Mesenchymal stem cell (in vitro differentiated cells and primary cell): ENCODE results near the gene HPD.
"Not testable (repeated sequence)": the region's sequence is repeated elsewhere in the genome, so short reads cannot be mapped to it uniquely, and the experiment has no call there.

Source experiments
- DNase-seq: peaks from one replicate; pipeline ENCODE4 v3.0.0-alpha.2; 2013
- H2AFZ ChIP-seq: one replicate; pipeline ENCODE4 v1.6.1; 2013; ENCODE audit warnings: low read depth, mild to moderate bottlenecking, control low read depth, inconsistent platforms, low read length, moderate library complexity
- H2AK5ac ChIP-seq: 2 replicates; pipeline ENCODE4 v1.6.1; 2013; ENCODE audit warnings: low read length, moderate library complexity, mild to moderate bottlenecking, inconsistent platforms; ENCODE audit not compliant: severe bottlenecking
- H2BK120ac ChIP-seq: one replicate; pipeline ENCODE4 v1.6.1; 2013; ENCODE audit warnings: low read depth, mild to moderate bottlenecking, inconsistent platforms, low read length, moderate library complexity
- H2BK12ac ChIP-seq, 2 experiments: one replicate each; pipeline ENCODE4 v1.6.1; 2013; ENCODE audit warnings: inconsistent platforms in 2 of 2, low read length in 2 of 2, mild to moderate bottlenecking in 2 of 2, moderate library complexity in 2 of 2, control low read depth in 1 of 2
- H2BK15ac ChIP-seq: one replicate; pipeline ENCODE4 v1.6.1; 2013; ENCODE audit warnings: mild to moderate bottlenecking, low read depth, inconsistent platforms; ENCODE audit not compliant: poor library complexity, severe bottlenecking
- H2BK5ac ChIP-seq: 2 replicates; pipeline ENCODE4 v1.6.1; 2013; ENCODE audit warnings: low read depth, mild to moderate bottlenecking, low read length, control low read depth, inconsistent platforms; ENCODE audit not compliant: poor library complexity, severe bottlenecking
- H3K14ac ChIP-seq, 2 experiments: one replicate each; pipeline ENCODE4 v1.6.1; 2013; ENCODE audit warnings: inconsistent platforms in 2 of 2, low read length in 2 of 2, control low read depth in 1 of 2, mild to moderate bottlenecking in 1 of 2, moderate library complexity in 1 of 2
- H3K18ac ChIP-seq, 2 experiments: one replicate each; pipeline ENCODE4 v1.6.1; 2013; ENCODE audit warnings: inconsistent platforms in 2 of 2, low read length in 2 of 2, control low read depth in 1 of 2, low read depth in 1 of 2, mild to moderate bottlenecking in 1 of 2
- H3K23ac ChIP-seq, 2 experiments: one replicate each; pipeline ENCODE4 v1.6.1; 2013; ENCODE audit warnings: inconsistent platforms in 2 of 2, low read length in 2 of 2, mild to moderate bottlenecking in 2 of 2, moderate library complexity in 2 of 2, control low read depth in 1 of 2
- H3K27ac ChIP-seq: 2 replicates; pipeline ENCODE4 v1.5.1; 2013; ENCODE audit warnings: mild to moderate bottlenecking, moderate library complexity, low read length, control low read depth, inconsistent platforms; ENCODE audit not compliant: poor library complexity, severe bottlenecking
- H3K27me3 ChIP-seq, 2 experiments: 2 replicates each; pipeline versions ENCODE4 v1.6.1 to v1.7.0; 2013; ENCODE audit warnings: low read length in 2 of 2, mild to moderate bottlenecking in 2 of 2, moderate library complexity in 2 of 2, control low read depth in 1 of 2, inconsistent platforms in 1 of 2; ENCODE audit not compliant: control insufficient read depth in 1 of 2, insufficient read depth in 1 of 2
- H3K36me3 ChIP-seq, 2 experiments: 2 replicates each; pipeline versions ENCODE4 v1.6.1 to v1.7.0; 2013; ENCODE audit warnings: low read length in 2 of 2, control low read depth in 1 of 2, inconsistent platforms in 1 of 2, low read depth in 1 of 2, mild to moderate bottlenecking in 1 of 2; ENCODE audit not compliant: insufficient read depth in 2 of 2, control insufficient read depth in 1 of 2
- H3K4ac ChIP-seq, 2 experiments: one replicate each; pipeline ENCODE4 v1.6.1; 2013; ENCODE audit warnings: inconsistent platforms in 2 of 2, low read length in 2 of 2, mild to moderate bottlenecking in 2 of 2, moderate library complexity in 2 of 2, control low read depth in 1 of 2, low read depth in 1 of 2
- H3K4me1 ChIP-seq: 2 replicates; pipeline ENCODE4 v1.6.1; 2013; ENCODE audit warnings: low read depth, low read length, control low read depth; ENCODE audit not compliant: control insufficient read depth, insufficient read depth
- H3K4me2 ChIP-seq: 2 replicates; pipeline ENCODE4 v1.6.1; 2013; ENCODE audit warnings: low read length, mild to moderate bottlenecking, inconsistent platforms; ENCODE audit not compliant: poor library complexity, severe bottlenecking
- H3K4me3 ChIP-seq, 2 experiments: 2 replicates each; pipeline versions ENCODE4 v1.5.1 to v1.7.0; 2013; ENCODE audit warnings: low read length in 2 of 2, mild to moderate bottlenecking in 2 of 2, control low read depth in 1 of 2, low read depth in 1 of 2; ENCODE audit not compliant: insufficient read depth in 1 of 2
- H3K79me1 ChIP-seq: replicated peaks from 2 replicates; pipeline ENCODE4 v1.6.1; 2013; ENCODE audit warnings: mild to moderate bottlenecking, control low read depth, low read length, inconsistent platforms; ENCODE audit not compliant: poor library complexity, severe bottlenecking
- H3K9ac ChIP-seq: 2 replicates; pipeline ENCODE4 v1.7.0; 2013; ENCODE audit warnings: mild to moderate bottlenecking, low read length, moderate library complexity
- H3K9me3 ChIP-seq: 2 replicates; pipeline ENCODE4 v1.7.0; 2013; ENCODE audit warnings: mild to moderate bottlenecking, low read length; ENCODE audit not compliant: control insufficient read depth
- H4K8ac ChIP-seq: one replicate; pipeline ENCODE4 v1.6.1; 2013; ENCODE audit warnings: inconsistent platforms, mild to moderate bottlenecking, low read length, moderate library complexity
- H4K91ac ChIP-seq: one replicate; pipeline ENCODE4 v1.6.1; 2013; ENCODE audit warnings: mild to moderate bottlenecking, low read length, inconsistent platforms
- WGBS: methylation state at CpG from one replicate; pipeline ENCODE4 v1.1.7; 2013; ENCODE audit warnings: mixed read lengths; 5-methylcytosine and 5-hydroxymethylcytosine counted together

Gene HPD

GRCh38 chr12:121885129-121885528 lies 26.5 kb upstream of the HPD start:
- H2BK120ac ChIP-seq: not testable (repeated sequence)

DNA sequence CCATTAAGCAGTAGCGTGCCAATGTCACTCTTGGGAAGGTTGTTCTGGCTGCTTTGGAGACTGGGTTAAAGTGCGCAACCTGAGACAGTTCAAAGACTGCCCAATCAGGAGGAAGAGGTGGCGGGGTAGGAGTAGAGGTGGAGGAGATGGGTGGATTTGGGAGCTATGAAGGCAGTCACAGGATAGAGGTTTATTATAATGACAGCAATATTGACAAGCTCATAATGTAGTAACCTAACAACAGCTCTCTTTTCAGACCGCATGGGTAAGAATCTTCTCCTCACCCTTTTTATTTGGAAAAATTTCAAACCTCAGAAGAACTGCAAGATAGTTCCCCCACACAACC lies 24.6 kb upstream of the HPD start:
- Histone ChIP-seq H2BK15ac (no peak overlapping the region), H3K18ac (no peak overlapping the region), H3K36me3 (no peaks in the 10 kb centered on the region), H3K79me1 (no peaks in the 10 kb centered on the region), H3K4me1 (no peaks in the 10 kb centered on the region), H2AFZ (no peak overlapping the region), H3K23ac (no peak overlapping the region), H3K4ac (no peak overlapping the region), H2AK5ac (no peak overlapping the region), H3K9me3 (no peaks in the 10 kb centered on the region), H3K27me3 (no peaks in the 10 kb centered on the region), H4K8ac (peak overlapping the region; percentile 43), H3K4me2 (no peak overlapping the region), H3K27ac (no peak overlapping the region), H4K91ac (no peak overlapping the region), H2BK5ac (no peak overlapping the region), H3K9ac (no peak overlapping the region), H2BK120ac (no peak overlapping the region), H2BK12ac (no peak overlapping the region), H3K14ac (no peak overlapping the region), H3K4me3 (no peak overlapping the region)
- 75% methylated on average over 3 of the region's 4 CpGs for WGBS
- DNase-seq: no peak

More at GRCh38 chr12:121885129-121885528, 26.5 kb upstream of the HPD start:
- H3K27me3 ChIP-seq, H2AK5ac ChIP-seq, H3K4me1 ChIP-seq, H3K4ac ChIP-seq, H4K91ac ChIP-seq, H3K27ac ChIP-seq, H3K36me3 ChIP-seq, H3K18ac ChIP-seq, H3K9ac ChIP-seq, H2AFZ ChIP-seq, H3K9me3 ChIP-seq, H2BK15ac ChIP-seq, H3K79me1 ChIP-seq, H2BK12ac ChIP-seq, H3K14ac ChIP-seq, H4K8ac ChIP-seq, H2BK5ac ChIP-seq, H3K4me2 ChIP-seq, H3K4me3 ChIP-seq, H3K23ac ChIP-seq: not testable (repeated sequence)
- peak; percentile 54 for DNase-seq
- WGBS: 72% methylated on average over 11 of the region's 11 CpGs

GRCh38 chr12:121876080-121876447 lies 17.4 kb upstream of the HPD start:
- not testable (repeated sequence) for H3K4ac ChIP-seq, H3K9me3 ChIP-seq, H3K27me3 ChIP-seq, H3K18ac ChIP-seq, H2AK5ac ChIP-seq, H3K4me3 ChIP-seq, H2BK5ac ChIP-seq, H3K23ac ChIP-seq, H2AFZ ChIP-seq, H3K27ac ChIP-seq, H2BK15ac ChIP-seq, H2BK12ac ChIP-seq, H3K4me1 ChIP-seq, H3K4me2 ChIP-seq, DNase-seq, H3K14ac ChIP-seq, H4K91ac ChIP-seq, H2BK120ac ChIP-seq, H4K8ac ChIP-seq, H3K36me3 ChIP-seq, H3K79me1 ChIP-seq, H3K9ac ChIP-seq
- 97% methylated on average over 8 of the region's 8 CpGs for WGBS

DNA sequence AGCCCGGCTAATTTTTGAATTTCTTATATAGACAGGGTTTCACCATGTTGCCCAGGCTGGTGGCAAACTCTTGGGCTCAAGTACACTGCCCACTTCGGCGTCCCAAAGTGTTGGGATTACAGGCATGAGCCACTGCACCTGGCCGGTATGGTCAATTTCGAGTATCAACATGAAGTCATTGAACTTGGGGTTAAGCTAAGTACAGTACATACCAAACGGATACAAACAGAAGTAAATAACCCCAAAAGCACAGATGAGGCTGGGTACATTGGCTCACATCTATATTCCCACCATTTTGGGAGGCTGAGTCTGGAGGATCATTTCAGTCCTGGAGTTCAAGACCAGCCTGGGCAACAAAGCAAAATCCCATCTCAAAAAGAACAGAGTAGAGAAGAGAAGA lies 16.9 kb upstream of the HPD start:
- no peak overlapping the region for H3K9ac ChIP-seq
- no peak overlapping the region for H2BK120ac ChIP-seq
- H3K4me3 ChIP-seq: no peak overlapping the region
- no peaks in the 10 kb centered on the region for H3K79me1 ChIP-seq
- H3K4me2 ChIP-seq: no peak overlapping the region
- no peak overlapping the region for H4K8ac ChIP-seq
- H3K27ac ChIP-seq: no peak overlapping the region
- no peaks in the 10 kb centered on the region for H3K27me3 ChIP-seq
- H2BK12ac ChIP-seq: no peak overlapping the region
- no peak overlapping the region for H2AK5ac ChIP-seq
- H3K14ac ChIP-seq: no peak overlapping the region
- no peaks in the 10 kb centered on the region for H3K9me3 ChIP-seq
- WGBS: 93% methylated on average over 6 of the region's 6 CpGs
- H4K91ac ChIP-seq: no peak overlapping the region
- no peak for DNase-seq
- H3K18ac ChIP-seq: no peak overlapping the region
- no peak overlapping the region for H2AFZ ChIP-seq
- H3K36me3 ChIP-seq: no peaks in the 10 kb centered on the region
- peaks cover 2% of the 10 kb centered on the region for H3K4me1 ChIP-seq
- no peak overlapping the region for H3K23ac ChIP-seq
- no peak overlapping the region for H3K4ac ChIP-seq
- H2BK15ac ChIP-seq: no peak overlapping the region
- no peak overlapping the region for H2BK5ac ChIP-seq
